HEK293 (cell line): ENCODE measurements around the gene COL4A1.

ENCODE experiments used
- CTCF ChIA-PET: fragments of 350-600 bp; formaldehyde crosslinking; extraction: SDS; loops from one replicate; lab custom pipeline; 2021; ENCODE audit warnings: antibody characterized with exemption; lab: Yijun Ruan, JAX
- POLR2A ChIA-PET: fragments of 300-600 bp; formaldehyde crosslinking; extraction: SDS; loops from one replicate; lab custom pipeline; 2020; ENCODE audit warnings: antibody characterized with exemption, inconsistent platforms; lab: Yijun Ruan, JAX
- H3K27ac ChIP-seq: fragments of 200-500 bp; sonication (Bioruptor generic); 2 replicates; pipeline ENCODE4 v1.5.1; 2014; ENCODE audit warnings: low read depth, low read length, control low read depth, inconsistent platforms; ENCODE audit errors: extremely low read depth
- H3K36me3 ChIP-seq, 2 experiments: fragments of 200-500 bp in 1 of 2; sonication (Bioruptor generic) in 1 of 2; 1 replicate in 1 of 2; 2 replicates in 1 of 2; pipeline ENCODE4 v1.5.1; 2014 to 2017; ENCODE audit warnings: inconsistent platforms in 2 of 2, low read length in 2 of 2; ENCODE audit not compliant: control insufficient read depth in 2 of 2, insufficient read depth in 1 of 2
- H3K4me1 ChIP-seq: fragments of 200-500 bp; sonication (Bioruptor generic); 2 replicates; pipeline ENCODE4 v1.5.1; 2014; ENCODE audit warnings: mild to moderate bottlenecking, low read length, inconsistent platforms; ENCODE audit not compliant: control insufficient read depth, insufficient read depth
- H3K4me3 ChIP-seq: 2 replicates; pipeline ENCODE4 v1.5.1; 2011; ENCODE audit warnings: low read depth, mild to moderate bottlenecking, control low read depth, low read length, moderate library complexity
- H3K9me3 ChIP-seq: fragments of 200-500 bp; sonication (Bioruptor generic); 2 replicates; pipeline ENCODE4 v1.5.1; 2014; ENCODE audit warnings: low read depth, low read length, inconsistent platforms; ENCODE audit not compliant: control insufficient read depth, insufficient read depth
- AEBP2 ChIP-seq: fragments of 450-650 bp; formaldehyde crosslinking; IDR thresholded peaks from 2 replicates; pipeline ENCODE4 v1.5.1; 2016; ENCODE audit warnings: missing biosample characterization, missing genetic modification characterization, borderline replicate concordance
- BCL11B ChIP-seq: fragments of 450-650 bp; formaldehyde crosslinking; IDR thresholded peaks from 2 replicates; pipeline ENCODE4 v1.5.1; 2016; ENCODE audit warnings: low read depth, missing biosample characterization, missing genetic modification characterization
- KLF10 ChIP-seq: fragments of 450-650 bp; IDR thresholded peaks from 2 replicates; pipeline ENCODE4 v1.5.1; 2018; ENCODE audit warnings: missing biosample characterization, mild to moderate bottlenecking, missing genetic modification characterization
- MZF1 ChIP-seq: fragments of 450-650 bp; formaldehyde crosslinking; IDR thresholded peaks from 2 replicates; pipeline ENCODE4 v1.5.1; 2017; ENCODE audit warnings: missing biosample characterization, missing genetic modification characterization, borderline replicate concordance
- REPIN1 ChIP-seq: fragments of 450-650 bp; formaldehyde crosslinking; IDR thresholded peaks from 2 replicates; pipeline ENCODE4 v1.5.1; 2017; ENCODE audit warnings: missing biosample characterization, missing genetic modification characterization, low read depth
- REST ChIP-seq: fragments of 450-650 bp; formaldehyde crosslinking; IDR thresholded peaks from 2 replicates; pipeline ENCODE4 v1.5.1; 2016; ENCODE audit warnings: missing biosample characterization, missing genetic modification characterization
- TSHZ1 ChIP-seq: fragments of 450-650 bp; formaldehyde crosslinking; IDR thresholded peaks from 2 replicates; pipeline ENCODE4 v1.5.1; 2016; ENCODE audit warnings: missing biosample characterization, missing genetic modification characterization, borderline replicate concordance
- ZBTB26 ChIP-seq: fragments of 450-650 bp; formaldehyde crosslinking; optimal IDR thresholded peaks from 2 replicates; pipeline ENCODE3; 2016; ENCODE audit warnings: missing biosample characterization, mild to moderate bottlenecking, missing genetic modification characterization
- ZBTB49 ChIP-seq: fragments of 450-650 bp; formaldehyde crosslinking; IDR thresholded peaks from 2 replicates; pipeline ENCODE4 v1.5.1; 2016; ENCODE audit warnings: missing biosample characterization, missing genetic modification characterization, low read depth
- ZFP41 ChIP-seq: fragments of 450-650 bp; formaldehyde crosslinking; IDR thresholded peaks from 2 replicates; pipeline ENCODE4 v1.5.1; 2016; ENCODE audit warnings: missing biosample characterization, missing genetic modification characterization, borderline replicate concordance
- ZNF214 ChIP-seq: fragments of 450-650 bp; formaldehyde crosslinking; IDR thresholded peaks from 2 replicates; pipeline ENCODE4 v1.5.1; 2017; ENCODE audit warnings: missing biosample characterization, mild to moderate bottlenecking, missing genetic modification characterization, borderline replicate concordance
- ZNF596 ChIP-seq: fragments of 450-650 bp; IDR thresholded peaks from 2 replicates; pipeline ENCODE4 v1.5.0; 2018; ENCODE audit warnings: missing biosample characterization, mild to moderate bottlenecking, missing genetic modification characterization, moderate library complexity
- ZNF600 ChIP-seq: fragments of 450-650 bp; formaldehyde crosslinking; IDR thresholded peaks from 2 replicates; pipeline ENCODE4 v1.5.1; 2016; ENCODE audit warnings: missing biosample characterization, missing genetic modification characterization

COL4A1 gene

GRCh38 chr13:110220471-110220870 is 86.5 kb downstream of the COL4A1 start (continued):
- TF ChIP-seq AEBP2 (tag by site-specific recombination) (no peak), ZNF600 (tag by site-specific recombination) (no peak)

GRCh38 chr13:110218581-110219201 is 88.3 kb downstream of the COL4A1 start:
- CTCF ChIA-PET, result interaction anchor here (0.7 to 1.0 kb wide), 2 partner anchors 240 to 1269 kb away, joined by 3 read pairs; no protein-coding TSS in a partner anchor
- Histone ChIP-seq H3K9me3 (no peaks in the 10 kb centered on the region), H3K4me1 (no peaks in the 10 kb centered on the region), H3K27ac (no peak overlapping the region), H3K36me3 (no peaks in the 10 kb centered on the region), H3K4me3 (no peak overlapping the region)
- POLR2A ChIA-PET, result no interaction called here
- TF ChIP-seq ZNF596 (no peak), ZNF214 (tag by site-specific recombination) (no peak), ZFP41 (no peak), MZF1 (no peak), TSHZ1 (tag by site-specific recombination) (no peak), BCL11B (tag by site-specific recombination) (no peak), REPIN1 (tag by site-specific recombination) (no peak), KLF10 (tag by site-specific recombination) (no peak), REST (no peak), ZBTB26 (tag by site-specific recombination) (no peak), ZBTB49 (no peak)
- TF ChIP-seq, all 188 proteins: peak for 0
